ENCODE results near the gene DDIAS. TPM values are rescaled to one million over a fixed set of nuclear protein-coding genes. Genes with fewer than 3 reads are reported as not detected.
"Not testable (repeated sequence)": the region's sequence is repeated elsewhere in the genome, so short reads cannot be mapped to it uniquely, and the experiment has no call there.

DDIAS gene
- total and polyA plus RNA-seq, 11 donors: 0.08 to 3.5 (median 0.58) TPM; not detected in 1

GRCh38 chr11:82967381-82967780 is 65.8 kb downstream of the DDIAS start:
- 77 to 92% (median 87%) methylated on average over 4 of the region's 4 CpGs for WGBS, 4 donors
- DNase-seq: no peak
- H3K9me3 ChIP-seq: no peaks in the 10 kb centered on the region
- no peak overlapping the region for H3K27ac ChIP-seq
- ATAC-seq: no peak
- no peak overlapping the region for H3K4me3 ChIP-seq
- H3K4me1 ChIP-seq: no peaks in the 10 kb centered on the region
- intact Hi-C loops (cut with DNase I): no loop called here
- TF ChIP-seq CTCF (IDR thresholded peaks at IDR 0.05): no peak
- TF ChIP-seq POLR2A (IDR thresholded peaks at IDR 0.05): no peak
- H3K36me3 ChIP-seq: no peaks in the 10 kb centered on the region
- no peaks in the 10 kb centered on the region for H3K27me3 ChIP-seq

GRCh38 chr11:82969811-82970210 is 68.3 kb downstream of the DDIAS start:
- WGBS, 4 donors: 90 to 94% (median 91%) methylated on average over 4 of the region's 4 CpGs
- TF ChIP-seq CTCF (IDR thresholded peaks at IDR 0.05) (no peak), POLR2A (IDR thresholded peaks at IDR 0.05) (no peak)
- H3K27me3 ChIP-seq: no peaks in the 10 kb centered on the region
- no peak overlapping the region for H3K27ac ChIP-seq
- no peaks in the 10 kb centered on the region for H3K36me3 ChIP-seq
- no peak for DNase-seq
- no peak for ATAC-seq
- H3K4me3 ChIP-seq: no peak overlapping the region
- no peaks in the 10 kb centered on the region for H3K4me1 ChIP-seq
- no peaks in the 10 kb centered on the region for H3K9me3 ChIP-seq
- intact Hi-C loops (cut with DNase I): loop anchor here in 1 of 10 donors (5.0 kb wide), 1 partner anchor 102 kb away; the partner anchor contains the start of gene RAB30

- DNase-seq (peak in 1 of 5 donors; percentile 25), ATAC-seq (peak in 1 of 4 donors; percentile 42)
- WGBS, 4 donors: 84 to 92% (median 85%) methylated on average over 25 to 60 of the region's 60 CpGs
- intact Hi-C loops (cut with DNase I): loop anchor here in 1 of 10 donors (5.0 kb wide), 1 partner anchor 102 kb away; the partner anchor contains the start of gene RAB30
- not testable (repeated sequence) for H3K27ac ChIP-seq, H3K36me3 ChIP-seq, H3K4me1 ChIP-seq, H3K27me3 ChIP-seq, H3K9me3 ChIP-seq
- peak overlapping the region in 2 of 12 donors; percentile 26 to 27 for H3K4me3 ChIP-seq
Measured at GRCh38 chr11:82970507-82971083, 69.1 kb downstream of the DDIAS start.

- not testable (repeated sequence) for H3K27ac ChIP-seq, H3K27me3 ChIP-seq, ATAC-seq, DNase-seq, H3K4me1 ChIP-seq, H3K9me3 ChIP-seq, H3K36me3 ChIP-seq
- H3K4me3 ChIP-seq: peak overlapping the region in 1 of 12 donors; percentile 13
- WGBS, 4 donors: 82 to 93% (median 87%) methylated on average over 8 of the region's 8 CpGs
- intact Hi-C loops (cut with DNase I): loop anchor here in 1 of 10 donors (5.0 kb wide), 1 partner anchor 101 kb away; the partner anchor contains the start of gene RAB30
Measured at GRCh38 chr11:82971519-82971946, 70.0 kb downstream of the DDIAS start.

- no peak for TF ChIP-seq CTCF (IDR thresholded peaks at IDR 0.05)
- no peak for TF ChIP-seq POLR2A (IDR thresholded peaks at IDR 0.05)
- H3K4me1 ChIP-seq: peaks cover 0 to 3% (median 0%) of the 10 kb centered on the region in 12 donors
- no peaks in the 10 kb centered on the region for H3K9me3 ChIP-seq
- intact Hi-C loops (cut with DNase I): loop anchor here in 1 of 10 donors (5.0 kb wide), 1 partner anchor 100 kb away; the partner anchor contains the start of gene RAB30
- no peak overlapping the region for H3K4me3 ChIP-seq
- H3K36me3 ChIP-seq: no peaks in the 10 kb centered on the region
- H3K27ac ChIP-seq: no peak overlapping the region
- 71 to 89% (median 86%) methylated on average over 1 of the region's 1 CpG for WGBS, 4 donors
- ATAC-seq: no peak
- no peak for DNase-seq
- H3K27me3 ChIP-seq: no peaks in the 10 kb centered on the region
Measured at GRCh38 chr11:82972103-82972502, 70.6 kb downstream of the DDIAS start.

Measured in heart left ventricle (tissue), 16 donors.